ENCODE results near the gene FHIP2A. TPM values are rescaled to one million over a fixed set of nuclear protein-coding genes. Genes with fewer than 3 reads are reported as not detected.

Gene FHIP2A
- polyA plus RNA-seq, 1 donor from 2014 or later: 30.7 TPM

DNA sequence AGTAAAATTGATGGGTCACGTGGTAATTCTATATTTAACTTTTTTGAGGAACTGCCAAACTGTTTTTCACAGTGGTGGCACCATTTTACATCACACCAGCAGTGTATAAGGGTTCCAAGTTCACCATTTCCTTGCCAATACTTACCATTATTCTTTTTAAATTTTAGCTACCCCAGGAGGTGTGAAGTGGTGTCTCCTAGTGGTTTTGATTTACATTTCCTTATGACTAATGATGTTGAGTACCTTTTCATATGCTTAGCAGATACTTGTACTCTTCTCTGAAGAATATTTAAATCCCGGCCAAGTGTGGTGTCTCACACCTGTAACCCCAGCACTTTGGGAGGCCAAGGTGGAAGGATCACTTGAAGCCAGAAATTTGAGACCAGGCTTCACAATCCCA, 28.5 kb downstream of the FHIP2A start:
- Histone ChIP-seq H3K27ac (ENCODE audit: low read length) (no peak overlapping the region), H3K36me3 (ENCODE audit: insufficient read depth, low read length) (peaks cover 26% of the 10 kb centered on the region), H3K9me3 (ENCODE audit: low read length) (no peaks in the 10 kb centered on the region), H3K79me2 (replicated peaks; ENCODE audit: insufficient read depth, low read length) (no peaks in the 10 kb centered on the region), H2AFZ (ENCODE audit: low read depth, low read length) (no peak overlapping the region), H3K27me3 (ENCODE audit: insufficient read depth, low read depth, low read length) (no peaks in the 10 kb centered on the region), H3F3A (ENCODE audit: insufficient read depth, low read length, poor library complexity, severe bottlenecking) (no peaks in the 10 kb centered on the region), H3K9me2 (ENCODE audit: insufficient read depth, low read length) (no peaks in the 10 kb centered on the region), H4K20me1 (ENCODE audit: insufficient read depth) (no peaks in the 10 kb centered on the region), H3K4me3 (ENCODE audit: low read length) (no peak overlapping the region), H3K4me2 (ENCODE audit: low read length) (no peak overlapping the region), H3K9ac (ENCODE audit: low read length) (no peak overlapping the region)
- TF ChIP-seq RAD21 (conservative IDR thresholded peaks at IDR 0.05) (no peak), EP300 (conservative IDR thresholded peaks at IDR 0.05; ENCODE audit: poor library complexity, severe bottlenecking) (no peak), SMC3 (conservative IDR thresholded peaks at IDR 0.05; ENCODE audit: poor library complexity) (no peak), MXI1 (conservative IDR thresholded peaks at IDR 0.05; ENCODE audit: poor library complexity, severe bottlenecking) (no peak), EZH2 (IDR thresholded peaks at IDR 0.05; ENCODE audit: borderline replicate concordance, insufficient read depth, low read length, poor library complexity, severe bottlenecking) (no peak), TAF1 (IDR thresholded peaks at IDR 0.05; ENCODE audit: low read depth) (no peak), REST (IDR thresholded peaks at IDR 0.05; ENCODE audit: borderline replicate concordance) (no peak), POLR2AphosphoS5 (IDR thresholded peaks at IDR 0.05) (no peak)
- TF ChIP-seq, protein P1, sequence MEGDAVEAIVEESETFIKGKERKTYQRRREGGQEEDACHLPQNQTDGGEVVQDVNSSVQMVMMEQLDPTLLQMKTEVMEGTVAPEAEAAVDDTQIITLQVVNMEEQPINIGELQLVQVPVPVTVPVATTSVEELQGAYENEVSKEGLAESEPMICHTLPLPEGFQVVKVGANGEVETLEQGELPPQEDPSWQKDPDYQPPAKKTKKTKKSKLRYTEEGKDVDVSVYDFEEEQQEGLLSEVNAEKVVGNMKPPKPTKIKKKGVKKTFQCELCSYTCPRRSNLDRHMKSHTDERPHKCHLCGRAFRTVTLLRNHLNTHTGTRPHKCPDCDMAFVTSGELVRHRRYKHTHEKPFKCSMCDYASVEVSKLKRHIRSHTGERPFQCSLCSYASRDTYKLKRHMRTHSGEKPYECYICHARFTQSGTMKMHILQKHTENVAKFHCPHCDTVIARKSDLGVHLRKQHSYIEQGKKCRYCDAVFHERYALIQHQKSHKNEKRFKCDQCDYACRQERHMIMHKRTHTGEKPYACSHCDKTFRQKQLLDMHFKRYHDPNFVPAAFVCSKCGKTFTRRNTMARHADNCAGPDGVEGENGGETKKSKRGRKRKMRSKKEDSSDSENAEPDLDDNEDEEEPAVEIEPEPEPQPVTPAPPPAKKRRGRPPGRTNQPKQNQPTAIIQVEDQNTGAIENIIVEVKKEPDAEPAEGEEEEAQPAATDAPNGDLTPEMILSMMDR (IDR thresholded peaks at IDR 0.05; ENCODE audit: poor library complexity, severe bottlenecking): no peak

DNA sequence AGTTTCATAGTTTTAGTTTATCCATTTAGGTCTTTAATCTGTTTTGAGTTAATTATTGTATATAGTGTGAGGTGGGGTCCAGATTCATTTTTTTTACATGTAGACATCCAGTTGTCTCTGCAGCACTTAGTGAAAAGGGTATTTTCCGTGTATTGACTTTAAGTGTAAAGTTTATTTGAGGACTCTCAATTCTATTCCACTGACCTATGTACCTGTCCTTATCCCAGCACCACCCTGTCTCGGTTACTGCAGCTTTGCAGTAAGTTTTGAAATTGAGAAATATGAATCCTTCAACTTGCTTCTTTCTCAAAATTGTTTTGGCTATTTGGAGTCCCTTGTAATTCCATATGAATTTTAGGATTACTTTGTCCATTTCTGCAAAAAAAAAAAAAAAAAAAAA, 29.8 kb downstream of the FHIP2A start:
- Histone ChIP-seq H3K27me3 (ENCODE audit: insufficient read depth, low read depth, low read length) (no peaks in the 10 kb centered on the region), H3K9me3 (ENCODE audit: low read length) (no peaks in the 10 kb centered on the region), H3K4me3 (ENCODE audit: low read length) (no peak overlapping the region), H2AFZ (ENCODE audit: low read depth, low read length) (no peak overlapping the region), H3K27ac (ENCODE audit: low read length) (no peak overlapping the region), H3K79me2 (replicated peaks; ENCODE audit: insufficient read depth, low read length) (no peaks in the 10 kb centered on the region), H3K4me2 (ENCODE audit: low read length) (no peak overlapping the region), H4K20me1 (ENCODE audit: insufficient read depth) (no peaks in the 10 kb centered on the region), H3K9ac (ENCODE audit: low read length) (no peak overlapping the region), H3F3A (ENCODE audit: insufficient read depth, low read length, poor library complexity, severe bottlenecking) (no peaks in the 10 kb centered on the region), H3K36me3 (ENCODE audit: insufficient read depth, low read length) (peaks cover 16% of the 10 kb centered on the region), H3K9me2 (ENCODE audit: insufficient read depth, low read length) (no peaks in the 10 kb centered on the region)
- no peak for TF ChIP-seq RAD21 (conservative IDR thresholded peaks at IDR 0.05)
- TF ChIP-seq EP300 (conservative IDR thresholded peaks at IDR 0.05; ENCODE audit: poor library complexity, severe bottlenecking): no peak
- TF ChIP-seq, protein P1 (IDR thresholded peaks at IDR 0.05; ENCODE audit: poor library complexity, severe bottlenecking): no peak
- no peak for TF ChIP-seq SMC3 (conservative IDR thresholded peaks at IDR 0.05; ENCODE audit: poor library complexity)
- TF ChIP-seq EZH2 (IDR thresholded peaks at IDR 0.05; ENCODE audit: borderline replicate concordance, insufficient read depth, low read length, poor library complexity, severe bottlenecking): no peak
- no peak for TF ChIP-seq MXI1 (conservative IDR thresholded peaks at IDR 0.05; ENCODE audit: poor library complexity, severe bottlenecking)
- no peak for TF ChIP-seq TAF1 (IDR thresholded peaks at IDR 0.05; ENCODE audit: low read depth)
- no peak for TF ChIP-seq REST (IDR thresholded peaks at IDR 0.05; ENCODE audit: borderline replicate concordance)
- no peak for TF ChIP-seq POLR2AphosphoS5 (IDR thresholded peaks at IDR 0.05)
